HCT116 (cell line): Measurements from ENCODE around the gene DCP1B. TPM values are rescaled to one million over a fixed set of nuclear protein-coding genes. Genes with fewer than 3 reads are reported as not detected.

Source experiments
- ATAC-seq: fragments of 200-7000 bp; cut with Tn5 transposase; 2 replicates; pipeline ENCODE4 v1.9.1; 2020; ENCODE audit warnings: mild to moderate bottlenecking, moderate library complexity
- BruUV-seq: library from RNA; stranded (reverse); fragments of 400-500 nt; replicated peaks from 2 replicates; lab custom pipeline; 2021; lab: Mats Ljungman, UMichigan
- CTCF ChIA-PET: fragments of 300-600 bp; sonication (Branson Sonifier 250); formaldehyde crosslinking; loops from one replicate; lab custom pipeline; 2021; ENCODE audit warnings: antibody characterized with exemption; lab: Charles Lee
- POLR2A ChIA-PET: fragments of 300-600, 350-600 bp; sonication (Branson Sonifier 250); formaldehyde crosslinking; loops from one replicate; lab custom pipeline; 2021; ENCODE audit warnings: antibody characterized with exemption; lab: Charles Lee
- RAD21 ChIA-PET, 2 experiments: fragments of 300-600 bp; sonication (Branson Sonifier 250); formaldehyde crosslinking; loops; one replicate each; lab custom pipeline; 2023; ENCODE audit warnings: low total read pairs in 2 of 2; ENCODE audit not compliant: uncharacterized antibody in 2 of 2, unreplicated experiment in 2 of 2, low non-redundant PET in 1 of 2; lab: Charles Lee
- DNase-seq: peaks from one replicate; pipeline ENCODE4 v3.0.0-alpha.2; 2010; ENCODE audit warnings: low read depth, low spot score
- H2AFZ ChIP-seq: fragments of 200-600 bp; shearing (Covaris generic), sonication (generic); 2 replicates; pipeline ENCODE4 v1.6.1; 2017; ENCODE audit warnings: low read depth, mixed run types, mixed read lengths, antibody characterized with exemption, low read length; ENCODE audit not compliant: poor library complexity, severe bottlenecking
- H3K27ac ChIP-seq: 2 replicates; pipeline ENCODE4 v1.5.1; 2012; ENCODE audit warnings: low read depth, low read length
- H3K27me3 ChIP-seq: fragments of 200-600 bp; sonication (generic); 2 replicates; pipeline ENCODE4 v1.6.1; 2016; ENCODE audit warnings: mixed run types, low read length, mixed read lengths; ENCODE audit not compliant: insufficient read depth
- H3K36me3 ChIP-seq, 2 experiments: fragments of 200-500 bp in 1 of 2; fragments of 200-600 bp in 1 of 2; sonication (Bioruptor generic) in 1 of 2; sonication (generic) in 1 of 2; 2 replicates each; pipeline versions ENCODE4 v1.5.1 to v1.6.1; 2014 to 2016; ENCODE audit warnings: low read length in 2 of 2, inconsistent platforms in 1 of 2, mixed read lengths in 1 of 2, mixed run types in 1 of 2; ENCODE audit not compliant: insufficient read depth in 2 of 2, control insufficient read depth in 1 of 2
- H3K4me1 ChIP-seq, 2 experiments: fragments of 200-600 bp in 1 of 2; sonication (generic) in 1 of 2; 2 replicates each; pipeline versions ENCODE4 v1.5.1 to v1.6.1; 2012 to 2017; ENCODE audit warnings: low read length in 2 of 2, inconsistent platforms in 1 of 2, mild to moderate bottlenecking in 1 of 2, mixed read lengths in 1 of 2, mixed run types in 1 of 2, moderate library complexity in 1 of 2; ENCODE audit not compliant: insufficient read depth in 2 of 2, control insufficient read depth in 1 of 2
- H3K4me2 ChIP-seq: fragments of 200-600 bp; sonication (generic); 2 replicates; pipeline ENCODE4 v1.6.1; 2017; ENCODE audit warnings: mixed run types, low read length, mixed read lengths
- H3K4me3 ChIP-seq, 2 experiments: fragments of 200-600 bp in 1 of 2; sonication (generic) in 1 of 2; replicated peaks in 1 of 2; 2 replicates each; pipeline ENCODE4 v1.5.1; 2011 to 2016; ENCODE audit warnings: low read length in 2 of 2, control low read depth in 1 of 2, low read depth in 1 of 2, mild to moderate bottlenecking in 1 of 2, mixed read lengths in 1 of 2, mixed run types in 1 of 2
- H3K79me2 ChIP-seq: fragments of 200-600 bp; sonication (generic); 2 replicates; pipeline ENCODE4 v1.6.1; 2017; ENCODE audit warnings: mild to moderate bottlenecking, mixed run types, low read length, moderate library complexity, mixed read lengths; ENCODE audit not compliant: insufficient read depth
- H3K9ac ChIP-seq: fragments of 200-600 bp; sonication (generic); 2 replicates; pipeline ENCODE4 v1.6.1; 2016; ENCODE audit warnings: low read length, mixed read lengths
- H3K9me2 ChIP-seq: fragments of 200-600 bp; sonication (generic), shearing (Covaris generic); 2 replicates; pipeline ENCODE4 v1.6.1; 2017; ENCODE audit warnings: mixed run types, mild to moderate bottlenecking, moderate library complexity; ENCODE audit not compliant: insufficient read depth
- H3K9me3 ChIP-seq, 2 experiments: fragments of 200-500 bp in 1 of 2; fragments of 200-600 bp in 1 of 2; sonication (Bioruptor generic) in 1 of 2; sonication (generic) in 1 of 2; 2 replicates each; pipeline ENCODE4 v1.6.1; 2014 to 2017; ENCODE audit warnings: low read length in 2 of 2, mixed read lengths in 2 of 2, inconsistent platforms in 1 of 2, low read depth in 1 of 2, mild to moderate bottlenecking in 1 of 2, mixed run types in 1 of 2, moderate library complexity in 1 of 2; ENCODE audit not compliant: control insufficient read depth in 1 of 2, insufficient read depth in 1 of 2
- H4K20me1 ChIP-seq: fragments of 200-600 bp; sonication (generic), shearing (Covaris generic); 2 replicates; pipeline ENCODE4 v1.6.1; 2017; ENCODE audit warnings: mixed run types, mild to moderate bottlenecking, moderate library complexity; ENCODE audit not compliant: insufficient read depth
- ATF3 ChIP-seq: IDR thresholded peaks from 2 replicates; pipeline ENCODE4 v1.6.1; 2012
- CBX3 ChIP-seq: IDR thresholded peaks from 2 replicates; pipeline ENCODE4 v1.6.1; 2012; ENCODE audit warnings: low read depth
- CEBPB ChIP-seq: IDR thresholded peaks from 2 replicates; pipeline ENCODE4 v1.6.1; 2012; ENCODE audit warnings: low read depth
- CTCF ChIP-seq, 3 experiments: fragments of 200-600 bp in 1 of 3; sonication (generic) in 1 of 3; IDR thresholded peaks in 2 of 3; conservative IDR thresholded peaks in 1 of 3; 2 replicates each; pipeline ENCODE4 v1.5.1; 2012 to 2017; ENCODE audit warnings: low read depth in 2 of 3, low read length in 2 of 3, antibody characterized with exemption in 1 of 3, borderline replicate concordance in 1 of 3, control low read depth in 1 of 3, mild to moderate bottlenecking in 1 of 3, mixed read lengths in 1 of 3, mixed run types in 1 of 3, moderate library complexity in 1 of 3; ENCODE audit not compliant: insufficient read depth in 1 of 3
- EGR1 ChIP-seq: IDR thresholded peaks from 2 replicates; pipeline ENCODE4 v1.6.1; 2012; ENCODE audit warnings: low read depth
- ELF1 ChIP-seq: IDR thresholded peaks from 2 replicates; pipeline ENCODE4 v1.6.1; 2012; ENCODE audit warnings: low read depth, borderline replicate concordance
- EZH2 ChIP-seq: fragments of 200-600 bp; sonication (generic); IDR thresholded peaks from 2 replicates; pipeline ENCODE4 v1.6.1; 2017; ENCODE audit warnings: antibody characterized with exemption, mixed run types
- EZH2phosphoT487 ChIP-seq: fragments of 200-600 bp; IDR thresholded peaks from 2 replicates; pipeline ENCODE4 v1.6.1; 2018; ENCODE audit warnings: antibody characterized with exemption, borderline replicate concordance
- FOSL1 ChIP-seq: IDR thresholded peaks from 2 replicates; pipeline ENCODE4 v1.6.1; 2012; ENCODE audit warnings: low read depth
- JUND ChIP-seq: IDR thresholded peaks from 2 replicates; pipeline ENCODE4 v1.6.1; 2012
- MAX ChIP-seq: IDR thresholded peaks from 2 replicates; pipeline ENCODE4 v1.6.1; 2012
- POLR2A ChIP-seq: IDR thresholded peaks from 2 replicates; pipeline ENCODE4 v1.7.0; 2011; ENCODE audit warnings: borderline replicate concordance; ENCODE audit not compliant: insufficient read depth, insufficient read length; ENCODE audit errors: extremely low read depth
- POLR2AphosphoS5 ChIP-seq: IDR thresholded peaks from 2 replicates; pipeline ENCODE4 v1.6.1; 2011; ENCODE audit warnings: mild to moderate bottlenecking, low read depth, low read length, moderate library complexity
- RAD21 ChIP-seq: IDR thresholded peaks from 2 replicates; pipeline ENCODE4 v1.6.1; 2012; ENCODE audit warnings: low read depth, mild to moderate bottlenecking
- SIN3A ChIP-seq: IDR thresholded peaks from 2 replicates; pipeline ENCODE4 v1.6.1; 2012; ENCODE audit warnings: low read depth
- SP1 ChIP-seq: IDR thresholded peaks from 2 replicates; pipeline ENCODE4 v1.6.1; 2012; ENCODE audit warnings: low read depth
- SRF ChIP-seq: IDR thresholded peaks from 2 replicates; pipeline ENCODE4 v1.6.1; 2012; ENCODE audit warnings: low read depth
- YY1 ChIP-seq: IDR thresholded peaks from 2 replicates; pipeline ENCODE4 v1.6.1; 2011; ENCODE audit warnings: low read length, low read depth, moderate library complexity, mild to moderate bottlenecking; ENCODE audit not compliant: insufficient replicate concordance; ENCODE audit errors: extremely low read depth
- ZFX ChIP-seq: fragments of 450-650 bp; IDR thresholded peaks from 2 replicates; pipeline ENCODE4 v1.6.1; 2017
- ZNF274 ChIP-seq: fragments of 200-500 bp; sonication (Bioruptor generic); IDR thresholded peaks from 2 replicates; pipeline ENCODE4 v1.6.1; 2014; ENCODE audit warnings: mild to moderate bottlenecking, low read depth, low read length, inconsistent platforms
- intact Hi-C: fragments of 100-400 bp; cut with micrococcal nuclease; formaldehyde crosslinking; loops from 2 replicates; pipeline ENCODE4 v1.10.0; 2022
- total RNA-seq: library from RNA; stranded (reverse); gene quantifications from one replicate; pipeline ENCODE4 v1.2.1, GENCODE V29; 2021; ENCODE audit not compliant: unreplicated experiment

The DCP1B gene
- total RNA-seq, 1 experiment from 2014 or later: 13.8 TPM

- CTCF ChIA-PET: no interaction called here
- RAD21 ChIA-PET: no interaction called here
- Histone ChIP-seq H3K4me3 (no peak overlapping the region), H3K9ac (no peak overlapping the region), H3K36me3 (no peaks in the 10 kb centered on the region), H4K20me1 (no peaks in the 10 kb centered on the region), H3K4me2 (no peak overlapping the region), H3K27me3 (peaks cover 18% of the 10 kb centered on the region), H3K4me1 (no peaks in the 10 kb centered on the region), H3K9me3 (no peaks in the 10 kb centered on the region), H3K27ac (no peak overlapping the region), H3K9me2 (no peaks in the 10 kb centered on the region), H3K79me2 (no peaks in the 10 kb centered on the region), H2AFZ (no peak overlapping the region)
- no peak for ATAC-seq
- no peak for TF ChIP-seq POLR2AphosphoS5
- no peak for TF ChIP-seq FOSL1
- TF ChIP-seq YY1: no peak
- TF ChIP-seq CEBPB: no peak
- POLR2A ChIA-PET: no interaction called here
- intact Hi-C loops: no loop called here
- no TSS peak for BruUV-seq
- DNase-seq: no peak
Measured at GRCh38 chr12:2046957-2047356, 42.7 kb upstream of the DCP1B start.

- H3K4me1 ChIP-seq: no peaks in the 10 kb centered on the region
- no peak overlapping the region for H3K9ac ChIP-seq
- H3K4me2 ChIP-seq: no peak overlapping the region
- no peak for DNase-seq
- POLR2A ChIA-PET: no interaction called here
- H3K9me3 ChIP-seq: no peaks in the 10 kb centered on the region
- no TSS peak for BruUV-seq
- intact Hi-C loops: no loop called here
- no peaks in the 10 kb centered on the region for H3K9me2 ChIP-seq
- TF ChIP-seq CBX3 (no peak), CEBPB (no peak), EZH2 (no peak), ZFX (no peak), SIN3A (no peak), POLR2A (no peak), FOSL1 (no peak), EZH2phosphoT487 (no peak), SP1 (no peak), EGR1 (no peak), RAD21 (no peak), SRF (no peak), ZNF274 (no peak), CTCF (IDR thresholded peaks at IDR 0.05 in 2 of 3, conservative IDR thresholded peaks at IDR 0.05 in 1 of 3; ENCODE audit: borderline replicate concordance in 1 of 3, insufficient read depth in 1 of 3, low read depth in 2 of 3, low read length in 2 of 3) (no peak), ELF1 (no peak), ATF3 (no peak), JUND (no peak), MAX (no peak), YY1 (no peak), POLR2AphosphoS5 (no peak)
- TF ChIP-seq, all 23 proteins: peak for 0
- Histone ChIP-seq H3K36me3 (no peaks in the 10 kb centered on the region), H3K27me3 (peaks cover 24% of the 10 kb centered on the region), H2AFZ (no peak overlapping the region), H4K20me1 (no peaks in the 10 kb centered on the region), H3K27ac (no peak overlapping the region), H3K4me3 (no peak overlapping the region), H3K79me2 (no peaks in the 10 kb centered on the region)
- ATAC-seq: no peak
- RAD21 ChIA-PET: no interaction called here
- CTCF ChIA-PET: no interaction called here
Measured at GRCh38 chr12:2044165-2044564, 39.9 kb upstream of the DCP1B start.
